ENCODE data around the gene F11R. TPM values are rescaled to one million over a fixed set of nuclear protein-coding genes. Genes with fewer than 3 reads are reported as not detected.

F11R gene
- total and polyA plus RNA-seq, 2 of the 13 experiments (the other 11 are each of a cell fraction or from before 2014, with no cell fraction given): 95.8 to 105 TPM

- DNase-seq (ENCODE audit: low spot score) (peak; percentile 61), ATAC-seq (peak; percentile 95), FAIRE-seq (peak; percentile 84)
- Histone ChIP-seq H2AFZ (ENCODE audit: low read length) (no peak overlapping the region), H3K79me2 (ENCODE audit: insufficient read depth, low read length) (no peaks in the 10 kb centered on the region), H3K27ac (ENCODE audit: extremely low read length, insufficient read depth, low read length) (no peak overlapping the region), H3K4me2 (ENCODE audit: low read depth, low read length) (no peak overlapping the region), H3K4me1 (ENCODE audit: insufficient read depth, low read length) (peaks cover 11% of the 10 kb centered on the region), H4K20me1 (ENCODE audit: insufficient read depth, low read length) (no peaks in the 10 kb centered on the region), H3K9me3 (ENCODE audit: low read length) (no peaks in the 10 kb centered on the region), H3K36me3 (replicated peaks in 1 of 2; ENCODE audit: control insufficient read depth in 1 of 2, insufficient read depth in 2 of 2, low read length in 2 of 2) (peaks cover 21 to 37% of the 10 kb centered on the region in 2 experiments; a peak in 4 of 5 replicates), H3K9ac (ENCODE audit: insufficient read depth, low read depth, low read length) (no peak overlapping the region), H3K27me3 (ENCODE audit: control insufficient read depth in 1 of 2, insufficient read depth in 2 of 2, low read length in 2 of 2) (no peaks in the 10 kb centered on the region), H3K4me3 (replicated peaks in 1 of 3; ENCODE audit: insufficient read depth in 1 of 3, low read depth in 2 of 3, low read length in 3 of 3) (no peak overlapping the region)
- ChIA-PET POLR2A (interaction anchor here (1.0 to 1.6 kb wide), 4 partner anchors 14 to 48 kb away, joined by 4 to 18 read pairs (median 8); partner anchors contain the start of genes F11R and USF1), CTCF (ENCODE audit: low intra/inter-chr PET ratio, low total read pairs) (interaction anchor here (0.8 to 1.9 kb wide), 5 partner anchors 23 to 100 kb away, joined by 3 to 16 read pairs (median 4); partner anchors contain the start of genes F11R and KLHDC9)
- no TSS peak for BruUV-seq (replicated peaks)
- in situ Hi-C loops (cut with HindIII; ENCODE audit: extremely low pct_ligation_motif_present, low pct_unique_long_range_greater_than_20kb) (loop anchor here (10.0 kb wide), 1 partner anchor 97 kb away; the partner anchor contains the start of gene KLHDC9), intact Hi-C loops (cut with micrococcal nuclease; ENCODE audit: unreplicated experiment) (loop anchor here (1.0 to 10.0 kb wide), 4 partner anchors 23 to 137 kb away; partner anchors contain the start of genes DEDD and USF1)
- WGBS (ENCODE audit: low lambda C conversion rate): 100% methylated on average over 1 of the region's 1 CpG
- TF ChIP-seq STAG1 (CRISPR knock-in tag; IDR thresholded peaks at IDR 0.05): peak; percentile 80
- no peak for TF ChIP-seq ZNF597 (CRISPR knock-in tag; IDR thresholded peaks at IDR 0.05)
- TF ChIP-seq ZNF280B (CRISPR knock-in tag; IDR thresholded peaks at IDR 0.05; ENCODE audit: borderline replicate concordance): no peak
- peak; percentile 51; the same call in 1 of the 2 replicates for TF ChIP-seq YEATS2 (CRISPR knock-in tag; IDR thresholded peaks at IDR 0.05; ENCODE audit: borderline replicate concordance)
- TF ChIP-seq ZKSCAN1 (IDR thresholded peaks at IDR 0.05; ENCODE audit: low read length): no peak
- no peak for TF ChIP-seq CREM (IDR thresholded peaks at IDR 0.05)
- TF ChIP-seq CREM (CRISPR knock-in tag; IDR thresholded peaks at IDR 0.05): no peak
- TF ChIP-seq KDM3A (CRISPR knock-in tag; IDR thresholded peaks at IDR 0.05; ENCODE audit: low read depth): peak; percentile 50; the same call in 1 of the 2 replicates
- no peak for TF ChIP-seq ZNF253 (CRISPR knock-in tag; IDR thresholded peaks at IDR 0.05; ENCODE audit: borderline replicate concordance)
- no peak for TF ChIP-seq HMG20A (CRISPR knock-in tag; IDR thresholded peaks at IDR 0.05; ENCODE audit: borderline replicate concordance)
- peak; percentile 87 for TF ChIP-seq SMC3 (IDR thresholded peaks at IDR 0.05; ENCODE audit: low read length)
- no peak for TF ChIP-seq ZNF275 (CRISPR knock-in tag; IDR thresholded peaks at IDR 0.05; ENCODE audit: borderline replicate concordance)
- TF ChIP-seq POLR2AphosphoS2 (IDR thresholded peaks at IDR 0.05; ENCODE audit: low read depth, low read length): no peak
- TF ChIP-seq CERS6 (CRISPR knock-in tag; IDR thresholded peaks at IDR 0.05): no peak
- no peak for TF ChIP-seq SNRNP70 (IDR thresholded peaks at IDR 0.05; ENCODE audit: low read depth, low read length)
- 0 out of 2 replicates have a peak, but pooled peaks have one; percentile 38 for TF ChIP-seq SSRP1 (CRISPR knock-in tag; IDR thresholded peaks at IDR 0.05)
- TF ChIP-seq GABPA (IDR thresholded peaks at IDR 0.05; ENCODE audit: low read depth, low read length): no peak
- TF ChIP-seq GABPA (CRISPR knock-in tag; IDR thresholded peaks at IDR 0.05; ENCODE audit: low read depth): peak; percentile 43; the same call in 1 of the 2 replicates
- TF ChIP-seq MAF1 (CRISPR knock-in tag; IDR thresholded peaks at IDR 0.05; ENCODE audit: borderline replicate concordance): no peak
- TF ChIP-seq ZNF20 (CRISPR knock-in tag; IDR thresholded peaks at IDR 0.05): no peak
- 0 out of 2 replicates have a peak, but pooled peaks have one; percentile 38 for TF ChIP-seq ZMYM4 (CRISPR knock-in tag; IDR thresholded peaks at IDR 0.05)
These were observed 23.5 kb downstream of the F11R start for GRCh38 chr1:160997323-160998038.

Measured in HepG2 (cell line).